ENCODE measurements around the gene SLC9C1.

DNA sequence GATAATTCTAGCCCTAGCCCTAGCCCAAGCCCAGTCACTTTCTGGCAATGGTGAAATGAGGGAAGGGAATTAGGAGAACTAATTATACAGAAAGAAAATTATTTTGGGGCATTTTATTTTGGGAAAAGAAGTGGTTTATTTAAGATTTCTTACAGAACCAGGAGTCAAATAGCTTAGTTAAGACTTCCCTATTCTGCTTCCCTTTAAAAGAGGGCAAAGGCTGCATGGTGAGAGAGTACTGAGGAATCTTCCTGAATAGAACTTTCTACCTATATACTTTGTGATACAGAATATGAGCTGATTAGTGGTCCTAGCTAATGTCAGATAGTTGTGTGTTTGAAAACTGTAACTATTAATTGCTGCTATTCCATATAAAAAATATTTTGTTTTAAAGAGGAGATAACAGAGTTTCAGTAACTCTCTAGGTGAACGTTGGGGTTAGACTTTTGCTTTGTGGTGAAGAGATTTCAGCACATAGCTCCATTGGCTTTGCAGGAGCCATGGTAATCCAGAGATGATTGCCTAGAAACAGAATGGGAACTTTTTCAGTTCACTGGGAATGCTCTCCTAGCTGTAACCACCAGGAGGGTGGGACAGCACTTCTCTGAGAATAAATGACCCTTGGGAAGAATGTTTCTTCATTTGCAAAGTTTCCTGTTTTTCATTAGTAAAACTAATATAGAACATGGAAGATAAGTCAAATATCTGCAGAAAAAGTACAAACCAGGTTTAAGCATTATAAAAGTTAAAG is 155.6 kb downstream of the SLC9C1 start:
- TF ChIP-seq, protein P1, sequence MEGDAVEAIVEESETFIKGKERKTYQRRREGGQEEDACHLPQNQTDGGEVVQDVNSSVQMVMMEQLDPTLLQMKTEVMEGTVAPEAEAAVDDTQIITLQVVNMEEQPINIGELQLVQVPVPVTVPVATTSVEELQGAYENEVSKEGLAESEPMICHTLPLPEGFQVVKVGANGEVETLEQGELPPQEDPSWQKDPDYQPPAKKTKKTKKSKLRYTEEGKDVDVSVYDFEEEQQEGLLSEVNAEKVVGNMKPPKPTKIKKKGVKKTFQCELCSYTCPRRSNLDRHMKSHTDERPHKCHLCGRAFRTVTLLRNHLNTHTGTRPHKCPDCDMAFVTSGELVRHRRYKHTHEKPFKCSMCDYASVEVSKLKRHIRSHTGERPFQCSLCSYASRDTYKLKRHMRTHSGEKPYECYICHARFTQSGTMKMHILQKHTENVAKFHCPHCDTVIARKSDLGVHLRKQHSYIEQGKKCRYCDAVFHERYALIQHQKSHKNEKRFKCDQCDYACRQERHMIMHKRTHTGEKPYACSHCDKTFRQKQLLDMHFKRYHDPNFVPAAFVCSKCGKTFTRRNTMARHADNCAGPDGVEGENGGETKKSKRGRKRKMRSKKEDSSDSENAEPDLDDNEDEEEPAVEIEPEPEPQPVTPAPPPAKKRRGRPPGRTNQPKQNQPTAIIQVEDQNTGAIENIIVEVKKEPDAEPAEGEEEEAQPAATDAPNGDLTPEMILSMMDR (conservative IDR thresholded peaks at IDR 0.05; ENCODE audit: low read length): no peak
- no peak for TF ChIP-seq EZH2phosphoT487 (IDR thresholded peaks at IDR 0.05; ENCODE audit: borderline replicate concordance)
